Right renal pelvis (tissue), 4 donors: ENCODE measurements around the gene ILF3. TPM values are rescaled to one million over a fixed set of nuclear protein-coding genes. Genes with fewer than 3 reads are reported as not detected.

Source experiments
- DNase-seq, 4 donors: peaks; one replicate each; pipeline ENCODE4 v3.0.0-alpha.2; 2013; ENCODE audit warnings: low read depth in 4 of 4, low spot score in 3 of 4, missing footprints in 1 of 4
- polyA plus RNA-seq, 4 donors: library from polyadenylated mRNA; unstranded; fragments of 120-200 nt; gene quantifications; one replicate each; pipeline ENCODE4 v1.2.1, GENCODE V29; 2013; ENCODE audit not compliant: insufficient read length in 4 of 4

The ILF3 gene
- 100 to 1,000 TPM; 275 to 291 (median 278) TPM for polyA plus RNA-seq

DNA sequence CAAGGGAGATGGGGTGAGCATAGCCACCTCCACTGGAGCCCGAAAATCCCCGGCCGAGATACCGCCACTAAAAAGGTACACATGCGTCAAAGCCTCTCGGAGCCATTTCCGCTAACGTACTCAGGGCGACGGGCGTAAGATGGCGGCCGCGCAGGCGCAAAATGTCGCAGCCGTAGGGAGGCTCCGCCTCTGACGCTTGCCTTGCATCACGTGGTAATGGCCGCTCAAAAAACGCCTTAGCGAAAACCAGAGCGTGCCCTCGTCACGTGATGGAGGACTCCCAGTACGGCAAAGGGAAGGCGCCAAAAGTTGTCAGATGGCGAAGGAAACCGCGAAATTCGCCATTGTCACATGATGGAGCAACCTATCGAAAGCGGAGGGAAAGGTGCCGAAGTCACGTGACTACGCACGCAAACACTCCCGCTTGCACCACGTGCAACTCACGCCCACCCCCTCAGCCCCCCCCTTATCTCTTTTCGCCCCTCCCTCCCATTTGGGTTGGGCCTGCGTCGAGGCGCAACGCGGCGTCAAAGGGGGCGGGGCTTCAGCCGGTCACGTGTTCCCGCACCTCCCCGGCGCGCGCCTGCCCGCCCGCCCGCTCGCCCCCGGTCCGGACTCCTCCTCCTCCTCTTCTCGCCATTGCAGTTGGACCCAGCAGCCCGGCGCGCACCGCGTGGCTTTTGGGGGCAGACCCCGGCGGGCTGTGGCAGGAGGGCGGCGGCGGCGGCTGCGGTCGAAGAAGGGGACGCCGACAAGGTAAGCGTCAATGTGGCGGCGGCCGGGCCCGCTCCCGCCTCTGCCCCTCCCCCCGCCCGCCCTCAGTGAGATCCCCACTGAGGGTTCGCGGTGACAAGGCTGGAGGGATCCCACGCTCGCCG, at the start of gene ILF3:
Gene ILF3, plus strand, starts transcription at position 615 of the 878 bp plus-strand sequence. CDS start 16,260 bp downstream, outside the sequence.
- peak; percentile 100 for DNase-seq

DNA sequence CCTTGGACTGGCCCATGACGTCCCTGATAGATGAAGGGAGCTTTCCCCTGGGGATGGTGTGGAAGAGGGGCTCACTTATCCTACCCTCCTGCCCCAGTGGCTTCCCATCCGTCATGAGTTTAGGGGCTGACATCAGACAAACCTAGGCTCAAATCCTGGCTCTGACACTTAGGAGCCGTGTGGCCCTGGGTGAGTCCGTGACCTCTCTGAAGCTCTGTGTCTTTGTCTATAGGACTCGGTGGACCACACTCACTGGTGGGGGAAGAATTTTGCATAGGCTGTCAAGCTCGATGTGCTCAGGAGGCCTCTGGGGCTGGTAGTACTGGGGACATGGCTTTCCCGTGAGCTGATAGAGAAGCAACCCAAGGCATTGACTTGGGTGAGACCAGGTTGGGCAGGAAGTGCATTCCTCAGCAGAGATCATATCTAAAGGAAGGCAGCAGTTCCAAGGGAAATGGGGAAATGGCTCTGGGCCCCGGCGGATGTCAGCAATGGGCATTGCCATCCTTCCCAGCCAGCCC, 49.6 kb upstream of the ILF3 start:
- DNase-seq, result no peak

DNA sequence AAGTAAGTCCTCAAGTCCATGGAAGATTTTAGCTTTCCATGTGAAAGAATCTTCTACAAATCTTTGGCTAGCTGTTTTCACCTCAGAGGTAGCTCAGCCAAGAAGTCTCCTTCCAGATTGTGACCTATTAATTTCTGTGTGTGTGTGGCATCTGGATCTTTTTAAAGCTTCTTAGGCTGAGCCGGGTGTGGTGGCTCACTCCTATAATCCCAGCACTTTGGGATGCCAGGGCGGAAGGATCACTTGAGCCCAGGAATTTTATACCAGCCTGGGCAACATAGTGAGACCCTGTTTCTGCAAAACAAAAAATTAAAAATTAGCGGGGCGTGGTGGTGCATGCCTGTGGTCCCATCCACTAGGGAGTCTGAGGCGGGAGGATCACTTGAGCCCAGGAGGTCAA, 42.2 kb upstream of the ILF3 start:
- no peak for DNase-seq

DNA sequence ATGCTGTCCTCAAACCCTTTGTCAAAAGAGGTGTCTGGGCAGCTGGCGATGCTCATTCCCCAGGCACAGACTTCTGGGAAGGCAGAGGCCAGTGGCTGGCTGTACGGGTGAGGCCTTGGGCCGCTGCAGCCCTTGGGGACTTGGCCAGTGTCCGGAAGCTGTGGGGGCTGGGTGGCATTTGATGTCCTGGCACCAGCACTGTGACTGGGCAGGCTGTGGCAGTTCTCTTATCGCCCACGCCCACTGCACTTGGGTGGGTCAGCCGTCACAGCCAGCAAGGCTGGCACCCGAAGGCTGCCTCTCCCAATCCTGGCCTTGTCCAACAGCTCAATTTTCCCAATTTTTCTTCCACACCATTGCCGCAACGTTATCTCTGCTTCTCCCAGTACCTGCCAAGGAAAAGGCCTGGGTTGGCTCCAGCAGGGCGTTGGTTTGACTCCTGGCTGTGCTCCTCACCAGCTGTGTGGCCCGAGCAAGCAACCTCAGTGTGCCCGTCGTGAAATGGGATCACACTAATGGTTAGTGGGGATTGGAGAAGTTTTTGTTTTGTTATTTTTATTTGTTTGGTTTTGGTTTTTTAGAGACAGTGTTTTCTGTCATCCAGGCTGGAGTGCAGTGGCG, 41.5 kb upstream of the ILF3 start:
- DNase-seq, result no peak

DNA sequence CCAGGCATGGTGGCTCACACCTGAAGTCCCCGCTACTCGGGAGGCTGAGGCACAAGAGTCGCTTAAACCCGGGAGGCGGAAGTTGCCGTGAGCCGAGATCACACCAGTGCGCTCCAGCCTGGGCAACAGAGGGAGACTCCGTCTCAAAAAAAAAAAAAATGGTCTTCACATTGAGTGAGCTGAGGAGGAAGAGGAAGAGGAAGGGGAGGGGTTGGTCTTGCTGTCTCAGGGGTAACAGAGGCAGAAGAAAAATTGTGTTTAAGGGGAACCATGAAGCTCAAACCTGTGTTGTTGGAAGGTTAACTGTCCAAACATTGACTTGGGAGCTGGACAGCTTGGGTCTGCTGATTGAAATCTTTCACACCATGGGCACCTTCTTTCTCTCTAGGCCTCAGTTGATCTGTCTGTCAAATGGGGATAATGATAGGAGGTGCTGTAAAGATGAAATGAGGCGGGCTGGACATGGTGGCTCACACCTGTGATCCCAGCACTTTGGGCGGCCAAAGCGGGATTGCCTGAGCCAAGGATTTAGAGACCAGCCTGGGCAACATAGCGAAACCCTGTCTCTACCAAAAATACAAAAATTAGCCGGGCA, 38.6 kb upstream of the ILF3 start:
- no peak for DNase-seq

DNA sequence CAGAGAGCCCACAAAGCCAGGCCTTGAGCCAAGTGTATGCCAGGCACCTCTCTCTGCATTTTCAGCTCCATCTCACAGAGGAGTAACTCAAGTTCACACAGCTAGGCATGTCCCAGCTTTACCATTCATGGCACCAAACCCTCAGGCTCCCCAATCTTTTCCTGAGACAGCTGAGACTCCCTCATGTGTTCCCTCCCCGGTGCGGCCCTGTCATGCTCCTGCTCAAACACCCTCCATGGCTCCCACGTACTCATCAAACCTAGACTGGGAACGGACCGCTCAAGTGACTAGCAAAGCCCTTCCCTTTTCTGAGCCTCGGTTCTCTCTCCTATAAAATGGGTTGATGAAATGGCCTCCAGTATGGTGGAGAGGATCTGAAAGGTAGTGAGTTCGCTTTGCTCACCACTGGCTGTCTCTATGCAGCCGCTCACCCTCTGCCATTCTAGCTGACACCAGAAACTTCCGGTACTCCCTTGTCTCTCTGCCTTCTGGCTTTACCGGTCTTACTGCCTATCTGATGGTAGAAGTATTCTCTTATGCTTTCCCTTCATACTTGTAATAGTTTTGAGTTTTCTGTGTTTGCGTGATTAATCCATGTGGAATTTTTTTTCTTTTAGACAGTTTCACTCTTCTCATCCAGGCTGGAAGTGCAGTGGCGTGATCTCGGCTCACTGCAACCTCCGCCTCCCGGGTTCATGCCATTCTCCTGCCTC, 36.6 kb upstream of the ILF3 start:
- no peak for DNase-seq

DNA sequence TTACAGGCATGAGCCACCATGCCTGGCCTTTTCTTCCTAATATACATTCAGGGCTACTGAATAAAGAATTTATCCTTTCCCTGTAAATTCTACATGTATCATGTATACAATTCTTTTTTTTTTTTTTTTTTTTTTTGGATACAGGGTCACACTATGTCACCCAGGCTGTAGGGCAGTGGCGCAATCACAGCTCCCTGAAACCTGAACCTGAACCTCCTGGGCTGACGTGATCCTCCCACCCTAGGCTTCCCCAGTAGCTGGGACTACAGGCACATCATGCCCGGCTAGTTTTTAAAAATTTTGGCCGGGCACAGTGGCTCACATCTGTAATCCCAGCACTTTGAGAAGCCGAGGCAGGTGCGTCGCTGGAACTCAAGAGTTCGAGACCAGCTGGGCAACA, 35.3 kb upstream of the ILF3 start:
- DNase-seq, result no peak

DNA sequence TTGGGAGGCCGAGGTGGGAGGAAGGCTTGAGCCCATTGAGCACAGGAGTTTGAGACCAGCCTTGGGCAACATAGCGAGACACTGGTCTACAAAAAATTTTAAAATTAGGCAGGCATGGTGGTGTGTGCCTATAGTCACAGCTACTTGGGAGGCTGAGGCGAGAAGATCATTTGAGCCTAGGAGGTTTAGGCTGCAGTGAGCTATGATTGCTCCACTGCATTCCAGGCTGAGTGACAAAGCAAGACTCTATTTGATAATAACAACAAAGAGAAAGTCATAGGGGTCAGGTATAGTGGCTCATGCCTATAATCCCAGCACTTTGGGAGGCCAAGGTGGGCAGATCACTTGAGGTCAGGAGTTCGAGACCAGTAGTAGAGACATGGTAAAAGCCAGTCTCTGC, 33.4 kb upstream of the ILF3 start:
- no peak for DNase-seq

DNA sequence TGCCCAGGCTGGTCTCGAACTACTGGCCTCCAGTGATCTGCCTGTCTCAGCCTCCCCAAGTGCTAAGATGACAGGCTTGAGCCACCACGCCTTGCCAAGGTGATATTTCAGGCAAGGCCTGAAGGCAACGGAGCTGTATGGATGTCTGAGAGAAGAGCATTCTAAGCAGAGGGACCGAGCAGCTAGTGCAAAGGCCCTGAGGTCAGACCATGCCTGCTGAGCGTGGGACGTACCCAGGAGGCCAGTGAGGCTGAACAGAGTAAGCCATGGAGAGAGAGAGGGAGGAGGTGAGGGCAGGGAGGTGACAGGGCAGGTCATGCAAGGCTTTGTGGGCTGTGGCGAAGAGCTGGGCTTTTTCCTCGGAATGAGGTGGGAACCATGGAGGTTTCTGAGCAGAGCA, 32.2 kb upstream of the ILF3 start:
- no peak for DNase-seq

DNA sequence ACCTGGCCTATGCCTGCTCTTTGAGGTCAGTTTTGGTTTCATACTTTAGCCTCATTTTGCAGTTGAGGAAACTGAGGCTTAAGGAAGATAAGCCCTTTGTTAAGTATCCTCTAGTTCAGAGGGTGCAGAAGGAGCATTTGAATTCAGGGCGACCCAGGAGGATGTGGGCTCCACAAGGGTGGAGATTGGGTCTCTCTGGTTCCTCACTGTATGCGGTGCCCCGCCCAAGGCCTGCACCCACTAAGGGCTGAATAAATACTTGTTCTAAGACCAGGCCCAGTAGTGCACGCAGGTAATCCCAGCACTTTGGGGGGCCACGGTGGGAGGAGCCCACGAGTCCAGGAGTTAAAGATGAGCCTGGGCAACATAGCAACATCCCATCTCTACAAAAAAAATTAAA, 29.6 kb upstream of the ILF3 start:
- no peak for DNase-seq

DNA sequence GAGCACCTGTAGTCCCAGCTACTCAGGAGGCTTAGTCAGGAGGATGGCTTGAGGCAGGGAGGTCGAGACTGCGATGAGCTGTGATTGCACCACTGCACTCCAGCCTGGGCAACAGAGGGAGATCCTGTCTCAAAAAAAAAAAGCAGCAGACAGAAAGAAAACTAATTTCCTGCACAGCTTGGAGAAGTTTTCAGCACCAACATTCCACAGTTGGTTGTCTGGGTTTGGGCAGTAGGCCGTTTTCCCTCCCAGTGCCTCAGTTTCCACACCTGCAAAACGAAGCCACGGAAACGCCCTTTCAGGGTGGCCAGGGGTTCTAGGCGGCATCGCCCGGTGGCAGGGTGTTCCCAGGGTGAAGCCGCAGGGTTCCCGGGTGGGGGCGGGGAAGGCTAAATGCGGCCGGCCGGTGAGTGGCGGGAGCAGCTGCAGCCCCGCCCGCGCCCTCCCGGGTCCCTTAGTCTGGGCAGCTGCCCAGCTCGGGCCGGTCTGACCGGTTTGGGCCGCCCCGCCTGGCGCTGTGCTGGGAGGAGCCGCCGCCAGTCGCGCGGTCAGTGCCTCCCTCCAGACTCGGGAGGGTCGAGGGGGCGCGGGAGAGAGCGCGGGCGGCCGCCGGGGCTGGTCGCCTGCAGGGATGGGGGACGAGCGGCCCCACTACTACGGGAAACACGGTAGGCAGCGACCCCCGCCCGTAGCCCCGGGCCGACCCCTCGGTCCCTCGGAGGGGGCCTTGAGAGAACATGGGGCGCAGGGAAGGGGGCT, 29.0 kb upstream of the ILF3 start, which contains the start of gene SLC44A2:
Gene SLC44A2, plus strand, starts transcription at position 551 of the 759 bp plus-strand sequence. Its CDS starts 81 bp downstream, at position 632.
- peak; percentile 62 to 80 (median 70) for DNase-seq

DNA sequence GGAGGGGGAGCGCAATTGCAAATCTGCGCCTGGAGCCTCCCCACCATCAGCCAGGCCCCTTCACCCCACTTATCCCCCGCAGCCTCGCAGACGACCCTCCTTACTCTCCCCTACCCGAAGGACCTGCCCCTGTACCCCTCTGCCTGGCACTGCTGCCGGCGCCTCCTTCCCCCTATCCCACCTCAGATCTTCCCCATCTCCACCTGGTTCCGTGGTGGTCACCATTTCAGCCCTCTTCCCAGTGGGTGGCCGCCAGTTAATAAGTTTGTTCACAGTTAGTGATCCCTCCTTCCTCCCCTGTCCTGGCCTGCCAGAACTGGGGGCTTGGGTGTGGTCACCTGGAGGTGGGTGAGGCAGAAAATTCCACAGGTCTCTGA, 28.4 kb upstream of the ILF3 start:
- no peak for DNase-seq

DNA sequence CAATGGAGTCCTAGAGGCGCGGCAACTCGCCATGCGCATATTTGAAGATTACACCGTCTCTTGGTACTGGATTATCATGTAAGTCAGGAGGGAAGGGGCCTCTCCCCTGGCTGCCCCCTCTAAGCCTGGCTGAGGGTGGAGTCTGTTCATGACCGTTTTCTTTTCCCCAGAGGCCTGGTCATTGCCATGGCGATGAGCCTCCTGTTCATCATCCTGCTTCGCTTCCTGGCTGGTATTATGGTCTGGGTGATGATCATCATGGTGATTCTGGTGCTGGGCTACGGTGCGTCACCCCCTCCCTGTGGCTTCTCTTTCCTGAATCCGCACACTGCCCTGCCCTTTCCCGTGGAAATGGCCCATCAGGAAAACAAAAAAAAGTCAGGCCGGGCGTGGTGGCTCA, 22.3 kb upstream of the ILF3 start:
- no peak for DNase-seq

DNA sequence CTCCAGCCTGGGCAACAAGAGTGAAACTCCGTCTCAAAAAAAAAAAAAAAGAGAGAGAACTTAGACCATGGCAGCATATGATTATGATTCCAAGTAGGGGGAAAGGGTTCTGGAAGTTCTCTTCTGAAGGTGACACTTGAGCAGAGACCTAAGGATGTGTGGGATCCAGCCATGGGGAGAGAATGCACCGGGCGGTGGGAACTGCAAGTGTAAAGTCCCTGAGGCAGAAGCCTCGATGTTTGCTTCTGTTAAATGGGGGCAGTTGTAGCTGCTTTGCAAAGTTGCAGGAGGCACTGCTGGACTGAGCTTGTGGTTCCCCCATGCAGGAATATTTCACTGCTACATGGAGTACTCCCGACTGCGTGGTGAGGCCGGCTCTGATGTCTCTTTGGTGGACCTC, 19.7 kb upstream of the ILF3 start:
- DNase-seq, result no peak

DNA sequence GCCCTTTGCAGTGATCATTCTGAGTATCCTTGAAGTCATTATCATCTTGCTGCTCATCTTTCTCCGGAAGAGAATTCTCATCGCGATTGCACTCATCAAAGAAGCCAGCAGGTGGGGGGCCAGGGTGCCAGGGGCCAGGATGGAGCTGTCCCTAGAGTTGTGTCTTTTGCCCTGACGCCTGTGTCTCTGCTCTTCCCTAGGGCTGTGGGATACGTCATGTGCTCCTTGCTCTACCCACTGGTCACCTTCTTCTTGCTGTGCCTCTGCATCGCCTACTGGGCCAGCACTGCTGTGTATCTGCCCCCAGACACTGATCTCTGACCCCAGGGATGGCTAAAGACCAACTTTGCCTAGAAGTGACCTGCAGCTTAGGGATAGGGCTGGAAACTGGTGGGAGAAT, 19.2 kb upstream of the ILF3 start:
- DNase-seq, result no peak

DNA sequence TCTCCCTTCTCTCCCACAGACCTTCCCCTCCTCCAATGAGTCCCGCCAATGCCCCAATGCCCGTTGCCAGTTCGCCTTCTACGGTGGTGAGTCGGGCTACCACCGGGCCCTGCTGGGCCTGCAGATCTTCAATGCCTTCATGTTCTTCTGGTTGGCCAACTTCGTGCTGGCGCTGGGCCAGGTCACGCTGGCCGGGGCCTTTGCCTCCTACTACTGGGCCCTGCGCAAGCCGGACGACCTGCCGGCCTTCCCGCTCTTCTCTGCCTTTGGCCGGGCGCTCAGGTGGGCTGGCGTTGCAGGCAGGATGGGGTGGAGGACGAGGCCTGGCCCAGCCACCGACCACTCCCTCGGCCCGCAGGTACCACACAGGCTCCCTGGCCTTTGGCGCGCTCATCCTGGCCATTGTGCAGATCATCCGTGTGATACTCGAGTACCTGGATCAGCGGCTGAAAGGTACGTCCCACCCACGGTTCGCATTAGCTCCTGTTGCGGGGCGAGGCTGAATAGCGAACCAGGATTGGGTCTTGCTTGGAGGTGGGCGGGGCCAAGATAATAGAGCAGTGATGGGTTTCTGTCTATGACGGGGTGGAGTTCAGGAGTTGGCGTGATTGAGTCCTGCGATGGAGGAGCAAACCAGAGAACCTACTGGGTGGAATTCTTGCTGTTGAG, 17.7 kb upstream of the ILF3 start:
- no peak for DNase-seq

DNA sequence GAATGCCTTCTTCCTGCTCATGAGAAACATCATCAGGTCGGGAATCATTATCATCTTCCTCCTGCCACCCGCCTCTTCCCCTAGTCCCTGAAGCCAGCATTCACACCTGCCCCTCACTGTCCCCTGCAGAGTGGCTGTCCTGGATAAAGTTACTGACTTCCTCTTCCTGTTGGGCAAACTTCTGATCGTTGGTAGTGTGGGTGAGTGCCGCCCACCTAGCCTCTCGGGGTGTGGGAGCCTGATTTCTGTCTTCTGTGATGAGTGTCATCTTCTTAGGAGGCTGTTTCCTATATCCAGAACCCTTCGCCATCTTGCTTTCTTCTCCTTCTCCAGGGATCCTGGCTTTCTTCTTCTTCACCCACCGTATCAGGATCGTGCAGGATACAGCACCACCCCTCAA, 16.3 kb upstream of the ILF3 start:
- DNase-seq, result no peak

DNA sequence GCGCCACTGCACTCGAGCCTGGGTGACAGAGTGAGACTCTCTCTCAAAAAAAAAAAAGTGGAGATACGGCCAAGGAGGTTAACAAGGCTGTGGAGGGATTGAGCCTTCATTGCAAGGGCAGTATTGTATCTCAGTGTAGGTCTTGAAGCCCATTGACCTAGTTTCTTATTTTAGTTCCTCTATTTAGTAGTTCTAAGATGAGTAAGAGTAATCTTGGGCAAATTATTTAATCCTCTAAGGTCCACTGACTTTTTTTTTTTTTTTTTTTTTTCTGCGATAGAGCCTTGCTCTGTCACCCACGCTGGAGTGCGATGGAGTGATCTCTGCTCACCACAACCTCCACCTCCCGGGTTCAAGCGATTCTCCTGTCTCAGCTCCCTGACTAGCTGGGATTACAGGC, 14.3 kb upstream of the ILF3 start:
- DNase-seq, result no peak

DNA sequence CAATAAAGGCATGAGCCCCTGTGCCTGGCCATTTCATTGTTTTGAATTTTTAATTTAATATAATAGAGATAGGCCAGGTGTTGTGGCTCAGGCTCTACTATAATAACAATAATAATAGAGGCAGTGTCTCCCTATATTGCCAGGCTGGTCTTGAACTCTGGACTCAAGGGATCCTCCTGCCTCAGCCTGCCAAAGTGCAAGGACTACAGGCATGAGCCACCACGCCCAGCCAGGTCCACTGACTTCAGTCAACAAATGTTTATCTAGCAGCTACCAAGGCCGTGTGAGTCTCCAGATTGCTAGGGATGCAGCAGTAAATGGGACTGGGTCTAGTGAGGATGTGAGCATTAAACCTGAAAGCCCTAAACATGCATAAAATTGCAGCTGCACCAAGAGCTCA, 13.8 kb upstream of the ILF3 start:
- no peak for DNase-seq

DNA sequence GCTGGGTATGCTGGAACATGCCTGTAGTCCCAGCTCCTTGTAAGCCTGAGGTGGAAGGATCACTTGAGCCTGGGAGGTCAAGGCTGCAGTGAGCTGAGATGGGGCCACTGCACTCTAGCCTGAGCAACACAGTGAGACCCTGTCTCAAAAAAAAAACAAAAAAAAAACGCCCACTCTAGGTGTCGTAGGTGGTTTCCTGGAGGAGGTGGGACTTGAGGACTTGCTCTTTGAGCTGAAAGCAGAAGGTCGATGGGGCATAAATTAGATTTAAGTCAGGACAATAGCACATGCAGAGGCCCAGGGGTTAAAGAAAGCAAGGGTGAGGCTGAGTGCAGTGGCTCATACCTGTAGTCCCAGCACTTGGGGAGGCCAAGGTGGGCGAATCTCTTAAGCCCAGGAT, 12.9 kb upstream of the ILF3 start:
- no peak for DNase-seq
